ENCODE data around the gene TCF19. TPM values are rescaled to one million over a fixed set of nuclear protein-coding genes. Genes with fewer than 3 reads are reported as not detected.

The TCF19 gene
- total RNA-seq, 4 donors from 2014 or later, result 14.8 to 24.3 (median 23.8) TPM

DNA sequence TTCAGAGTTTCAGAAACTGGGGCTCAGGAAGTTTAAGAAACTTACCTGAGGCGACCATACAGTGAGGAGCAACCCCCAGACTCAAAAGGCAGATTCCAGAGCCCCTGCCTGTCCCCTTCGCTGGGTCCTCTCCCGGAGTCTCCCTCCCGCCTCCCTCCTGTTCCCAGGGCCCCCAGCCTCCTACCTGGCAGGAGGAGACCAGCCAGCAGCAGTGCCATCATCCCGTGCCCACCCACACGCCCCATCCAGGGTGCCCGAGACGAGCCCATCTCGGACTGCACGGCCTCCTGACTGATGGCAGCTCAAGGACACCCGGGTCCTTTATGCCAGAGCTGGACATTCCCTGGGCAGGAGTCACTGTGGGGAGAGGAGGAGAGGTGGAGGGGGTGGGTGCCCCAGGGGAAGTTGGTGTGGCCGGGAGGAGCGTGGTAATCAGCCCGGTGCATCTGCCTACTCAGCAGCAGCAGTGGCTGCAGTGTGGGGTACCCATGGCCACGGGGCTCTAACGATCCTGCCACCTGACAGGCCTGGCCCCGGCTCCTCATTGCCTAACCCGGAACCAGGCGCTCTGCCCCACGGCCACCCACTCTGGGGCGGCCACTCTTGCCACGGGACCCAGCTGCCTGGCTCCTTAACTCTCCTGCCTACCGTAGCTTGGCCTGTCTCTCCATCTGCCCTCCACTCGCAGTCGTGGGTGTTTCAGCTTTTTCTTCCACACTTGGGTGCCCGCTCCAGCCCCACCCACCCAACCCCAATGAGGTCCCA is 38.1 kb upstream of the TCF19 start, which contains the start of gene CDSN:
Gene CDSN (minus strand): TSS at position 296 of the 765 bp plus-strand sequence. CDS start 27 bp downstream, at position 269.
- H3K36me3 ChIP-seq, result no peaks in the 10 kb centered on the region
- no peak within 1 kb of the TSS for H3K4me3 ChIP-seq
- peaks cover 64% of the 10 kb centered on the region for H3K4me1 ChIP-seq
- no peak within 1 kb of the TSS for H3K27ac ChIP-seq
- H3K9me3 ChIP-seq, result no peaks in the 10 kb centered on the region
- TF ChIP-seq, protein P1, sequence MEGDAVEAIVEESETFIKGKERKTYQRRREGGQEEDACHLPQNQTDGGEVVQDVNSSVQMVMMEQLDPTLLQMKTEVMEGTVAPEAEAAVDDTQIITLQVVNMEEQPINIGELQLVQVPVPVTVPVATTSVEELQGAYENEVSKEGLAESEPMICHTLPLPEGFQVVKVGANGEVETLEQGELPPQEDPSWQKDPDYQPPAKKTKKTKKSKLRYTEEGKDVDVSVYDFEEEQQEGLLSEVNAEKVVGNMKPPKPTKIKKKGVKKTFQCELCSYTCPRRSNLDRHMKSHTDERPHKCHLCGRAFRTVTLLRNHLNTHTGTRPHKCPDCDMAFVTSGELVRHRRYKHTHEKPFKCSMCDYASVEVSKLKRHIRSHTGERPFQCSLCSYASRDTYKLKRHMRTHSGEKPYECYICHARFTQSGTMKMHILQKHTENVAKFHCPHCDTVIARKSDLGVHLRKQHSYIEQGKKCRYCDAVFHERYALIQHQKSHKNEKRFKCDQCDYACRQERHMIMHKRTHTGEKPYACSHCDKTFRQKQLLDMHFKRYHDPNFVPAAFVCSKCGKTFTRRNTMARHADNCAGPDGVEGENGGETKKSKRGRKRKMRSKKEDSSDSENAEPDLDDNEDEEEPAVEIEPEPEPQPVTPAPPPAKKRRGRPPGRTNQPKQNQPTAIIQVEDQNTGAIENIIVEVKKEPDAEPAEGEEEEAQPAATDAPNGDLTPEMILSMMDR (IDR thresholded peaks at IDR 0.05), result no peak
- TF ChIP-seq EP300 (IDR thresholded peaks at IDR 0.05), result no peak
- no peak for TF ChIP-seq POLR2AphosphoS5 (IDR thresholded peaks at IDR 0.05)
- TF ChIP-seq POLR2A (IDR thresholded peaks at IDR 0.05), result no peak
- DNase-seq (ENCODE audit: low spot score in 2 of 2), result no peak
- no peaks in the 10 kb centered on the region for H3K27me3 ChIP-seq
- 71% methylated on average over 19 of the region's 26 CpGs for WGBS

DNA sequence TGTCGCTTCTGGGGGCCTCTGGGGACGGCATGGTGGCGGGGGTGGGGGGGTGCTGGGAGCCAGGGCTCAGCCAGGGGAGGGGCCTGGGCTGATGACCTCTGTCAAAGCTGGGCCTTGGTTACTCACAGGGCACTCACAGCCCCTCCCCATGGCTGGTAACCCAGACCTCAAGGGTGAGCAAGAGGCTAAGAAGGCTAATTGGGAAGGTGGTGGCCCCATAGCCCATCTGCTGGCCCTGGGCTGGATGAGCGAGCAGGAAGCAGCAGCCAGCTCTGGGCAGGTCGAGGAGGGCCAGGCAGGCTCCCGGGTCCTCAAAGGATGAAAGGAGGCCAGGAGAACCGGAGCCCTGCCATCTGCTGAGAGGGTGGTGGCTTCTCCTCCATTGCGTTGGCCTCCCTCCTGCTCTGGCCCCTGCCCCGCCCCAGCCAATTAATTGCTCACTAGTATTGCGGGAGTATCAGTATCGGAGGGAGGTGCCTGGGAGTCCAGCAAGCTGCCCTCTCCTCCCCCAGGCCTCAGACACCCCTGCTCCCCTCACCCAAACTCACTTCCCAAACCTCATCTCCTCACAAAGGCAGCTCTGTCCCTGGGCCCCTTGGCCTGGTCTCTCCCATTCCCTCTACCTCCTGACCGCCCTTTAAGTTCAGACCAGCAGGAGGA is 37.1 kb upstream of the TCF19 start:
- H3K4me1 ChIP-seq, result peaks cover 63% of the 10 kb centered on the region
- no peaks in the 10 kb centered on the region for H3K27me3 ChIP-seq
- H3K9me3 ChIP-seq, result no peaks in the 10 kb centered on the region

DNA sequence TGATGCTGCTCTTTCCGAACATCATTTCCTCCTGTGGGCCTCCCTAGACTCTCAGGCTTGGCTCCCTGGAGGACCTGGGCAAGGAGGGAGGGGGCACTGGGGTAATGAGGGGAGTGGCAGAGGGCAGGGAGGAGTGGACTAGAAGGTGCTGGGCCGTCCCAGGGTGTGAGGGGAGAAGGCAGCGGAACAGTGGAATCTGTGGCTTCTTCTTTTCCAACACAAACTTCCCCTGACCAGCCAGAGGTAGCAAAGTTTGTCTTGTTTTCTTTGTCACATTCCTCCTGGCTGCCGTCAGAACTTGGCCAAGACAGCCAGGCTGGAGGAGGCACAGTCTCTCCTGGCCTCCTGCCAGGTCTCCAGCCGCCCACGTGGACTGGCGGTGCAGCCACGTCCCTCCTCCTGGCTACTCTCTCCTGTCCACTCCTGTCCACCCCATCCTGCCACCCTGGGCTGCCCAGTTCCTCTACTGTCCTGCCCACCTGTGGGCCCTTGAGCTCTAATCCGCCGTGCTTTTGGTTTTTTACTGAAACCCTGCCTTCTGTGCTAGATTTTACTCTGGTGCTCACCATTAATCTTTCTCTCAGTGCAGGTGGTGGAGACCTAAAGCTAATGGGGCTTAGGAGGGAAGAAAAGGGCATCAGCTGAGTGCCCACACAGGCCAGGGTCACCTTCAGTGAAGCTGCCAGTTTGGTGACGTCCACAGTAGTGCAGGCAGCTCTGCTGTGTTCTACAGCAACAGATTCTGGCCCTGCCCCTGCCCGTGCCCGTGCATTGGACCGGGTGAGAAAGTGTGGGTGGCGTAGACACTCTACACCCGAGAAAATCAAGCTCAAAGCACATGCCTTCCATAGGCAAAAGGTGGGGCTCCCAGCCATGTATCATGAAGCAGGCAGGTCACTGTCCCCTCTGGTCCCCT is 35.3 kb upstream of the TCF19 start:
- peaks cover 63% of the 10 kb centered on the region for H3K4me1 ChIP-seq
- DNase-seq (ENCODE audit: low spot score in 2 of 2), result no peak
- H3K4me3 ChIP-seq, result no peak overlapping the region
- WGBS, result 32% methylated on average over 16 of the region's 16 CpGs
- H3K27me3 ChIP-seq, result no peaks in the 10 kb centered on the region
- H3K36me3 ChIP-seq, result no peaks in the 10 kb centered on the region
- H3K27ac ChIP-seq, result no peak overlapping the region
- no peaks in the 10 kb centered on the region for H3K9me3 ChIP-seq
- TF ChIP-seq POLR2A (IDR thresholded peaks at IDR 0.05) (no peak), EP300 (IDR thresholded peaks at IDR 0.05) (no peak), POLR2AphosphoS5 (IDR thresholded peaks at IDR 0.05) (no peak)
- TF ChIP-seq, protein P1 (IDR thresholded peaks at IDR 0.05), result no peak

More for the DNA sequence above, 37.1 kb upstream of the TCF19 start:
- DNase-seq (ENCODE audit: low spot score in 2 of 2), result no peak
- TF ChIP-seq POLR2A (IDR thresholded peaks at IDR 0.05) (no peak), EP300 (IDR thresholded peaks at IDR 0.05) (no peak), POLR2AphosphoS5 (IDR thresholded peaks at IDR 0.05) (no peak)
- TF ChIP-seq, protein P1 (IDR thresholded peaks at IDR 0.05), result no peak
- H3K36me3 ChIP-seq, result no peaks in the 10 kb centered on the region
- no peak overlapping the region for H3K27ac ChIP-seq
- WGBS, result 91% methylated on average over 8 of the region's 12 CpGs
- no peak overlapping the region for H3K4me3 ChIP-seq

DNA sequence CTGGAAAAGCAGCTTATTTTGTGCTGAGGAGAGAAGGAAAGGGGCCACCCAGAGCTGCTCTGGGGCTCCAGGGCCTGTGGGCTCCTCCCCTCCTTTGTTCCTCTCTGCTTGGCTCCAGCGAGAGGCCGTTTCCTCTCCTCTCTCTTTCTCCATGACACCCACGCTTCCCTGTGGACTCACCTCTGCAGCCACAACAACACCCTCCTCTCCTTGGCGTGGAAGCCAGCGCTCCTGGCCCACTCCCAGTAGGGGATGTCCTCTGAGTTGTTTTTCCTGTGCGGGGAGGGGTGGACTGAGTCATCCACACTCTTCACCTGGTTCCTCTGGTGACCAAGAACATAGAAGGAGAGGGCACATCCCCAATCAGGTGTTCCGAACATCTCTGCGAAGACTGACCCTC is 33.2 kb upstream of the TCF19 start:
- no peak for DNase-seq (ENCODE audit: low spot score in 2 of 2)
- peak overlapping the region; percentile 75 for H3K27ac ChIP-seq
- no peak overlapping the region for H3K4me3 ChIP-seq
- no peaks in the 10 kb centered on the region for H3K9me3 ChIP-seq
- no peaks in the 10 kb centered on the region for H3K36me3 ChIP-seq
- 35% methylated on average over 8 of the region's 8 CpGs for WGBS
- peaks cover 63% of the 10 kb centered on the region for H3K4me1 ChIP-seq
- no peak for TF ChIP-seq POLR2AphosphoS5 (IDR thresholded peaks at IDR 0.05)
- TF ChIP-seq, protein P1 (IDR thresholded peaks at IDR 0.05), result no peak
- TF ChIP-seq EP300 (IDR thresholded peaks at IDR 0.05), result no peak
- no peaks in the 10 kb centered on the region for H3K27me3 ChIP-seq
